ENCODE results near the gene STXBP1. TPM values are rescaled to one million over a fixed set of nuclear protein-coding genes. Genes with fewer than 3 reads are reported as not detected.

STXBP1 gene
- total RNA-seq, 2 experiments from 2014 or later, result 17.4 to 17.8 TPM

DNA sequence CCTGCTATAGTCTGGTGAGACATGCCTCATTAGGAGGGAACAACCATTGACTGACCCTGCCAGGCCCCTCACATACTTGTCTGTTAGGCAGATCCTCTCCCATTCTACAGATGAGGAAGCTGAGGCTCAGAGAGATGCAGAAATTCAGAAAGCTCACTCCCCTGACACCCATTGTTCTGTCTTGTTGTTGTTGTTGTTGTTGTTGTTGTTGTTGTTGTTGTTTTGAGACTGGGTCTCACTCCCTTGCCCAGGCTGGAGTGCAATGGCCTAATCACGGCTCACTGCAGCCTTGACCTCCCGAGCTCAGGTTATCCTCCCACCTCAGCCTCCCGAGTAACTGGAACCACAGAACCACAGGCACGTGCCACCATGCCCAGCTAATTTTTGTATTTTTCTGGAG, 81.6 kb downstream of the STXBP1 start:
- DNase-seq, result no peak
- intact Hi-C loops (cut with micrococcal nuclease), result no loop called here
- H3K27ac Mint-ChIP-seq, result no peak overlapping the region
- H3K4me3 Mint-ChIP-seq, result no peak overlapping the region
- no peaks in the 10 kb centered on the region for H3K27me3 Mint-ChIP-seq (ENCODE audit: low read depth)
- H3K4me1 Mint-ChIP-seq (ENCODE audit: low read depth), result no peaks in the 10 kb centered on the region
- CTCF ChIA-PET, result interaction anchor here (0.6 to 0.7 kb wide), 2 partner anchors 179 to 227 kb away, joined by 3 read pairs; no protein-coding TSS in a partner anchor
- H3K36me3 Mint-ChIP-seq (ENCODE audit: low read depth), result no peaks in the 10 kb centered on the region
- no peaks in the 10 kb centered on the region for H3K9me3 Mint-ChIP-seq

- Mint-ChIP-seq H3K4me3 (no peak overlapping the region), H3K27ac (no peak overlapping the region), H3K36me3 (ENCODE audit: low read depth) (no peaks in the 10 kb centered on the region), H3K9me3 (no peaks in the 10 kb centered on the region), H3K27me3 (ENCODE audit: low read depth) (no peaks in the 10 kb centered on the region), H3K4me1 (ENCODE audit: low read depth) (peaks cover 11% of the 10 kb centered on the region)
- no peak for DNase-seq
- CTCF ChIA-PET, result no interaction called here
- intact Hi-C loops (cut with micrococcal nuclease), result no loop called here
These were observed 83.0 kb downstream of the STXBP1 start for GRCh38 chr9:127694890-127695720.

GRCh38 chr9:127697575-127697974, 85.5 kb downstream of the STXBP1 start:
- Mint-ChIP-seq H3K4me3 (no peak overlapping the region), H3K4me1 (ENCODE audit: low read depth) (peaks cover 13% of the 10 kb centered on the region), H3K27ac (no peak overlapping the region), H3K9me3 (no peaks in the 10 kb centered on the region), H3K36me3 (ENCODE audit: low read depth) (no peaks in the 10 kb centered on the region), H3K27me3 (ENCODE audit: low read depth) (no peaks in the 10 kb centered on the region)
- intact Hi-C loops (cut with micrococcal nuclease), result no loop called here
- DNase-seq, result no peak
- CTCF ChIA-PET, result no interaction called here

DNA sequence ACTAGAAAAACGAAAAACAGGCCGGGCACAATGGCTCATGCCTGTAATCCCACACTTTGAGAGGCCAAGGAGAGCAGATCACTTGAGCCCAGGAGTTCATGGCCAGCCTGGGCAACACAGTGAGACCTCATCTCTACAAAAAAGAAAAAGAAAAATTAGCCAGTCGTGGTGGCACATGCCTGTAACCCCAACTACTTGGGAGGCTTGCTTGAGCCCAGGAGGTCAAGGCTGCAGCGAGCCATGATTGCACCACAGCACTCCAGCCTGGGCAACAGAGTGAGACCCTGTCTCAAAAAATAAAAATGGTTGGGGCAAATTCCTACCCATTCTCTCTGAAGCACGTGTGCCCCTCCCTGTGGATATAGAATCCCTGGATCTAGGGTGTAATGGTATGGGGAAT, 86.3 kb downstream of the STXBP1 start:
- Mint-ChIP-seq H3K9me3 (no peaks in the 10 kb centered on the region), H3K27me3 (ENCODE audit: low read depth) (no peaks in the 10 kb centered on the region), H3K4me3 (no peak overlapping the region), H3K4me1 (ENCODE audit: low read depth) (peaks cover 13% of the 10 kb centered on the region), H3K36me3 (ENCODE audit: low read depth) (no peaks in the 10 kb centered on the region), H3K27ac (no peak overlapping the region)
- DNase-seq, result no peak
- CTCF ChIA-PET, result no interaction called here
- intact Hi-C loops (cut with micrococcal nuclease), result no loop called here

GRCh38 chr9:127698985-127699670, 87.1 kb downstream of the STXBP1 start:
- CTCF ChIA-PET, result interaction anchor here (0.7 kb wide), 1 partner anchor 140 kb away, joined by 5 read pairs; no protein-coding TSS in a partner anchor
- peak; percentile 92 for DNase-seq
- H3K9me3 Mint-ChIP-seq, result no peaks in the 10 kb centered on the region
- H3K4me1 Mint-ChIP-seq (ENCODE audit: low read depth), result peaks cover 13% of the 10 kb centered on the region
- H3K27me3 Mint-ChIP-seq (ENCODE audit: low read depth), result no peaks in the 10 kb centered on the region
- intact Hi-C loops (cut with micrococcal nuclease), result loop anchor here (1.0 kb wide), 1 partner anchor 16 kb away; the partner anchor contains the start of gene PTRH1
- H3K27ac Mint-ChIP-seq, result peak overlapping the region; percentile 25
- peak overlapping the region; percentile 72 for H3K4me3 Mint-ChIP-seq
- no peaks in the 10 kb centered on the region for H3K36me3 Mint-ChIP-seq (ENCODE audit: low read depth)

DNA sequence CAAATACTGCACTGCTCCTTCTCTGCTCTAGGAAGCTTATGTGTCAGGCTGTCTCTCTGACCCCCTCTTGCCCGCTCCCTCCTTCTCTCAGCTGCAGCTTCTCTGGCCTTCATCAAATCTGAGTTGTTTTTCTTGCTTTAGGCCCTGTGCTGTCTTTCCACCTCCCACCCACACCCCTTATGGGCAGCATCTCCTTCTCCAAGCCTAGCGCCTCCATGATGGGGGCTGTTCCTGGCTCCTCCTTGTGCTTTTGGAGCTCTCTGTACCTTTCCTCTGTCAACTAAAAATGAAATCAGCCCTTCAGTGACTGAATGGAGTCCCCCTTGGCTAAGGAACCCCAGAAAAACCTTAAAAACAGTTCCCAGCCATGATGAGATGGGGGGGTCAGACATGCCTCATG, 88.1 kb downstream of the STXBP1 start:
- DNase-seq, result no peak
- CTCF ChIA-PET, result no interaction called here
- Mint-ChIP-seq H3K4me1 (ENCODE audit: low read depth) (peaks cover 13% of the 10 kb centered on the region), H3K27me3 (ENCODE audit: low read depth) (no peaks in the 10 kb centered on the region), H3K36me3 (ENCODE audit: low read depth) (no peaks in the 10 kb centered on the region), H3K27ac (no peak overlapping the region), H3K4me3 (peak overlapping the region; percentile 25), H3K9me3 (no peaks in the 10 kb centered on the region)
- intact Hi-C loops (cut with micrococcal nuclease), result no loop called here

GRCh38 chr9:127700594-127701255, 88.6 kb downstream of the STXBP1 start:
- no peaks in the 10 kb centered on the region for H3K9me3 Mint-ChIP-seq
- H3K27ac Mint-ChIP-seq, result no peak overlapping the region
- no peaks in the 10 kb centered on the region for H3K36me3 Mint-ChIP-seq (ENCODE audit: low read depth)
- H3K4me1 Mint-ChIP-seq (ENCODE audit: low read depth), result peaks cover 13% of the 10 kb centered on the region
- DNase-seq, result no peak
- H3K27me3 Mint-ChIP-seq (ENCODE audit: low read depth), result no peaks in the 10 kb centered on the region
- no peak overlapping the region for H3K4me3 Mint-ChIP-seq
- intact Hi-C loops (cut with micrococcal nuclease), result no loop called here
- CTCF ChIA-PET, result no interaction called here

- Mint-ChIP-seq H3K36me3 (ENCODE audit: low read depth) (no peaks in the 10 kb centered on the region), H3K9me3 (no peaks in the 10 kb centered on the region), H3K4me1 (ENCODE audit: low read depth) (peaks cover 21% of the 10 kb centered on the region), H3K27me3 (ENCODE audit: low read depth) (no peaks in the 10 kb centered on the region), H3K27ac (no peak overlapping the region), H3K4me3 (no peak overlapping the region)
- DNase-seq, result no peak
- CTCF ChIA-PET, result interaction anchor here (0.6 to 1.1 kb wide), 2 partner anchors 98 to 178 kb away, joined by 3 read pairs; no protein-coding TSS in a partner anchor
- intact Hi-C loops (cut with micrococcal nuclease), result no loop called here
These were observed 91.3 kb downstream of the STXBP1 start for GRCh38 chr9:127703289-127703946.

GRCh38 chr9:127705577-127706379, 93.7 kb downstream of the STXBP1 start:
- Mint-ChIP-seq H3K36me3 (ENCODE audit: low read depth) (no peaks in the 10 kb centered on the region), H3K9me3 (no peaks in the 10 kb centered on the region), H3K4me3 (no peak overlapping the region), H3K4me1 (ENCODE audit: low read depth) (peaks cover 10% of the 10 kb centered on the region), H3K27me3 (ENCODE audit: low read depth) (no peaks in the 10 kb centered on the region), H3K27ac (no peak overlapping the region)
- CTCF ChIA-PET, result interaction anchor here (1.0 to 1.7 kb wide), 2 partner anchors 29 to 90 kb away, joined by 3 to 6 read pairs; partner anchors contain the start of gene TOR2A
- intact Hi-C loops (cut with micrococcal nuclease), result no loop called here
- no peak for DNase-seq

DNA sequence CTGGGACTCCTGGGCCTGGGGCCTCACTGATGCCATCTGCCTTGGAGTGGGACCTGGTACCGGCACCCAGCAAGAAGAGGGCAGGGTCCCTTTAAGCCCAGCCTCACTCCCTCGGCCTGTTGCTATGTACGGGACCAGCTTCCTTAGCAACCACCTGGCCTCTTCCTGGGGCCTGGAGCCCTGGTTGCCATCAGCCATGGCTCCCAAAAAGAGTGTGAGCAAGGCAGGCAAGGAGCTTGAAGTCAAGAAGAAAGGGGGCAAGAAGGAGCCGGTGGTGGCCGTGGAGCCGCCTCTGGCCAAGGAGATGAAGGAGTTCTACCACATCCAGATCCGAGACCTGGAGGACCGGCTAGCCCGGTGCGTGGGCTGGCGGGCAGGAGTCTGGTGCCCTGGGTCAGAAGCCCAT, 94.8 kb downstream of the STXBP1 start, which contains the start of gene CFAP157:
Gene CFAP157 (plus strand): TSS at position 153 of the 406 bp plus-strand sequence. CDS start 44 bp downstream, at position 197.
- Mint-ChIP-seq H3K4me1 (ENCODE audit: low read depth) (peaks cover 19% of the 10 kb centered on the region), H3K27me3 (ENCODE audit: low read depth) (no peaks in the 10 kb centered on the region), H3K36me3 (ENCODE audit: low read depth) (no peaks in the 10 kb centered on the region), H3K27ac (no peak within 1 kb of the TSS), H3K4me3 (no peak within 1 kb of the TSS), H3K9me3 (no peaks in the 10 kb centered on the region)
- CTCF ChIA-PET, result no interaction called here
- no peak for DNase-seq
- intact Hi-C loops (cut with micrococcal nuclease), result no loop called here

GRCh38 chr9:127707766-127708165, 95.7 kb downstream of the STXBP1 start:
- no peaks in the 10 kb centered on the region for H3K36me3 Mint-ChIP-seq (ENCODE audit: low read depth)
- DNase-seq, result no peak
- H3K4me1 Mint-ChIP-seq (ENCODE audit: low read depth), result peaks cover 24% of the 10 kb centered on the region
- no peak overlapping the region for H3K4me3 Mint-ChIP-seq
- intact Hi-C loops (cut with micrococcal nuclease), result no loop called here
- no peak overlapping the region for H3K27ac Mint-ChIP-seq
- H3K9me3 Mint-ChIP-seq, result no peaks in the 10 kb centered on the region
- CTCF ChIA-PET, result interaction anchor here (1.1 kb wide), 1 partner anchor 118 kb away, joined by 3 read pairs; no protein-coding TSS in a partner anchor
- no peaks in the 10 kb centered on the region for H3K27me3 Mint-ChIP-seq (ENCODE audit: low read depth)

All from activated naive CD4-positive, alpha-beta T cell treated with anti-CD3 and anti-CD28 coated beads for 36 hours (primary cell).